ENCODE measurements around the gene VAV2.
"Not testable (repeated sequence)": the region's sequence is repeated elsewhere in the genome, so short reads cannot be mapped to it uniquely, and the experiment has no call there.

Gene VAV2

GRCh38 chr9:133932181-133932580 is 59.9 kb downstream of the VAV2 start:
- H3K4me1 ChIP-seq (ENCODE audit: control insufficient read depth, insufficient read depth, low read length, unreplicated experiment): peaks cover 16% of the 10 kb centered on the region
- no peak overlapping the region for H2AFZ ChIP-seq (ENCODE audit: low read length, unreplicated experiment)
- no peak overlapping the region for H3K4me3 ChIP-seq (ENCODE audit: low read depth, low read length)
- no peak overlapping the region for H3K27ac ChIP-seq (ENCODE audit: low read depth, low read length)
- H3K27me3 ChIP-seq (ENCODE audit: insufficient read depth, low read length): no peaks in the 10 kb centered on the region
- peaks cover 2% of the 10 kb centered on the region; the same call in 1 of the 2 replicates for H3K36me3 ChIP-seq (ENCODE audit: insufficient read depth, low read length)
- H3K79me2 ChIP-seq (ENCODE audit: control insufficient read depth, insufficient read depth, low read length, unreplicated experiment): peaks cover 13% of the 10 kb centered on the region

- Histone ChIP-seq H3K4me1 (ENCODE audit: control insufficient read depth, insufficient read depth, low read length, unreplicated experiment) (peaks cover 10% of the 10 kb centered on the region), H3K27ac (ENCODE audit: low read depth, low read length) (no peak overlapping the region), H3K36me3 (ENCODE audit: insufficient read depth, low read length) (peaks cover 2% of the 10 kb centered on the region; the same call in 1 of the 2 replicates), H2AFZ (ENCODE audit: low read length, unreplicated experiment) (no peak overlapping the region), H3K4me3 (ENCODE audit: low read depth, low read length) (no peak overlapping the region), H3K79me2 (ENCODE audit: control insufficient read depth, insufficient read depth, low read length, unreplicated experiment) (peaks cover 13% of the 10 kb centered on the region), H3K27me3 (ENCODE audit: insufficient read depth, low read length) (no peaks in the 10 kb centered on the region)
Measured at GRCh38 chr9:133930682-133931485, 61.2 kb downstream of the VAV2 start.

GRCh38 chr9:133930046-133930681 is 62.0 kb downstream of the VAV2 start:
- Histone ChIP-seq H3K27me3 (ENCODE audit: insufficient read depth, low read length) (no peaks in the 10 kb centered on the region), H3K4me1 (ENCODE audit: control insufficient read depth, insufficient read depth, low read length, unreplicated experiment) (peaks cover 3% of the 10 kb centered on the region), H3K79me2 (ENCODE audit: control insufficient read depth, insufficient read depth, low read length, unreplicated experiment) (peaks cover 13% of the 10 kb centered on the region), H3K36me3 (ENCODE audit: insufficient read depth, low read length) (peaks cover 2% of the 10 kb centered on the region; the same call in 1 of the 2 replicates), H3K4me3 (ENCODE audit: low read depth, low read length) (no peak overlapping the region), H3K27ac (ENCODE audit: low read depth, low read length) (no peak overlapping the region), H2AFZ (ENCODE audit: low read length, unreplicated experiment) (no peak overlapping the region)

DNA sequence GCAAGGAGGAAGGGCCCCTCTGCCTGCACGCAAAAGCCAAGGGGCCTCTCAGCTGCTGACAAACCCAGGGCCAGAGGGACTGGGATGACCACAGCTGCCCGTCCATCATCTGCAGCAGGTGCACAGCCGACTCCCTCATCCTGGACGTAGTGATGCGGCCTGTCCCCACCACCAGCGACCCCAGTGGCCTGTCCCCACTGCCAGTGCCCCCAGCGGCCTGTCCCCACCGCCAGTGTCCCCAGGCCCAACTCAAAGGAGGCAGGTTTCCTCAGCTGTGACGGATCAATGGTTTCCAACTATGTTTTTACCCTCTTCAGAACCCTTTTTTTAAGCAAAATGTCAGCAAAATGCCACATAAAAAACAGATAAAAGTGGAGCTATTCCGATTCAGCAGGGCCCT is 62.5 kb downstream of the VAV2 start:
- H2AFZ ChIP-seq (ENCODE audit: low read length, unreplicated experiment): no peak overlapping the region
- H3K27me3 ChIP-seq (ENCODE audit: insufficient read depth, low read length): no peaks in the 10 kb centered on the region
- no peaks in the 10 kb centered on the region for H3K4me1 ChIP-seq (ENCODE audit: control insufficient read depth, insufficient read depth, low read length, unreplicated experiment)
- no peak overlapping the region for H3K27ac ChIP-seq (ENCODE audit: low read depth, low read length)
- no peak overlapping the region for H3K4me3 ChIP-seq (ENCODE audit: low read depth, low read length)
- peaks cover 13% of the 10 kb centered on the region for H3K79me2 ChIP-seq (ENCODE audit: control insufficient read depth, insufficient read depth, low read length, unreplicated experiment)
- H3K36me3 ChIP-seq (ENCODE audit: insufficient read depth, low read length): peaks cover 2% of the 10 kb centered on the region; the same call in 1 of the 2 replicates

- H3K27ac ChIP-seq (ENCODE audit: low read depth, low read length): no peak overlapping the region
- H3K27me3 ChIP-seq (ENCODE audit: insufficient read depth, low read length): no peaks in the 10 kb centered on the region
- H3K4me3 ChIP-seq (ENCODE audit: low read depth, low read length): no peak overlapping the region
- no peak overlapping the region for H2AFZ ChIP-seq (ENCODE audit: low read length, unreplicated experiment)
- H3K4me1 ChIP-seq (ENCODE audit: control insufficient read depth, insufficient read depth, low read length, unreplicated experiment): no peaks in the 10 kb centered on the region
- peaks cover 16% of the 10 kb centered on the region for H3K79me2 ChIP-seq (ENCODE audit: control insufficient read depth, insufficient read depth, low read length, unreplicated experiment)
- H3K36me3 ChIP-seq (ENCODE audit: insufficient read depth, low read length): peaks cover 2% of the 10 kb centered on the region; the same call in 1 of the 2 replicates
Measured at GRCh38 chr9:133928248-133928764, 63.8 kb downstream of the VAV2 start.

DNA sequence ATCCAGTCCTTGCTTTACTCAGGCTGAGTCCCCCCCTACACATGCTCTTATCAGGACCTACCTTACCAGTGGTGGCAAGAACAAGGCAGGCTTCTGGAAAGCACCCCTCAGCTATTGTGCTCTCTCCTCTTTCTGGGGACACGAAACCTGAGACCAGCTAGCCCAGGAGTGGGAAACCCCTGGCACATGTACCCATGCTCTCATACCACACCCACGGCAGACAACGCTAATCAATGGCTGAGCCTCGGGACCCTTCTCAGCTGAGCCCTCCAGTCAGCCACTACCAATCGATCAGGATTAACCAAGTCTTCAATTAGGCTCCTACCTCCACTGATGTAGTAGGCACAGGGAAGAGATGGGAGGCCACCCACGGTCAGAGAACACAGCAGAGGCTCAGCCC is 65.1 kb downstream of the VAV2 start:
- H3K79me2 ChIP-seq (ENCODE audit: control insufficient read depth, insufficient read depth, low read length, unreplicated experiment): peaks cover 16% of the 10 kb centered on the region
- no peaks in the 10 kb centered on the region for H3K27me3 ChIP-seq (ENCODE audit: insufficient read depth, low read length)
- H3K27ac ChIP-seq (ENCODE audit: low read depth, low read length): no peak overlapping the region
- H3K4me3 ChIP-seq (ENCODE audit: low read depth, low read length): no peak overlapping the region
- no peak overlapping the region for H2AFZ ChIP-seq (ENCODE audit: low read length, unreplicated experiment)
- no peaks in the 10 kb centered on the region for H3K4me1 ChIP-seq (ENCODE audit: control insufficient read depth, insufficient read depth, low read length, unreplicated experiment)
- H3K36me3 ChIP-seq (ENCODE audit: insufficient read depth, low read length): peaks cover 2% of the 10 kb centered on the region; the same call in 1 of the 2 replicates

DNA sequence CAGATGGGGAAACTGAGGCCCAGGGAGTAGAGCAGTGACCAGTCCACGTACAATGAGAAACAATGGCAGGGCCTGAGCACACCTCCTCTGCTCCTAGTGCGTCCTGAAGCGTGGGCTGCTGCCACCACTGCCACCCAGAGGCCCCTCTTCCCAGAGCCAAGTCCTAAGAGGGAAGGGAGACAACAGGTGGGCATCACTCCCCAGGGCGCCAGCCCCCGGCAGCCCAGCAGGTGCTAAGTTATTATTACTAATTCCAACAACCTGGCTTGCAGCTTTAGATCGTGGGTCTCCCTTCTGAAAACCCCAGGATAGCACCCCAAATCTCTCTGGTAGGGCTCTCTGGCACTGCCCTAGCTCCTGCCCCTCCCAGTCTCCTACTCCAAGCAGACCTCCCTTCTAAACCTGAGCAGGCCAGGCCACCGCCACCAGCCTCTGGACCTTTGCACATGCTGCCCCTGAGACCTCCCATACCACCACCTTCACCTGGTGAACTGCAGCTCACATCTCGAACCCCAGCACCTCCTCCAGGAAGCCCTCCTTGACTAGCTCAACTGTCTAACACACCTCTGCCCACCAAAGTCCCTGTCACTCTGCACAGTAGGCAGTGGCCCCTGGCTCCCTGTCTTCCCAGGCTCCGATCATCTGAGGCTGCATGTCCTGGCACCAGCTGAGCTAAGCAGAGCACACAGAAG is 65.8 kb downstream of the VAV2 start:
- peaks cover 16% of the 10 kb centered on the region for H3K79me2 ChIP-seq (ENCODE audit: control insufficient read depth, insufficient read depth, low read length, unreplicated experiment)
- peaks cover 2% of the 10 kb centered on the region; the same call in 1 of the 2 replicates for H3K36me3 ChIP-seq (ENCODE audit: insufficient read depth, low read length)

GRCh38 chr9:133924453-133924852 is 67.7 kb downstream of the VAV2 start:
- H2AFZ ChIP-seq (ENCODE audit: low read length, unreplicated experiment): no peak overlapping the region
- no peak overlapping the region for H3K4me3 ChIP-seq (ENCODE audit: low read depth, low read length)
- H3K36me3 ChIP-seq (ENCODE audit: insufficient read depth, low read length): peaks cover 2% of the 10 kb centered on the region; the same call in 1 of the 2 replicates
- no peak overlapping the region for H3K27ac ChIP-seq (ENCODE audit: low read depth, low read length)
- no peaks in the 10 kb centered on the region for H3K27me3 ChIP-seq (ENCODE audit: insufficient read depth, low read length)
- H3K4me1 ChIP-seq (ENCODE audit: control insufficient read depth, insufficient read depth, low read length, unreplicated experiment): no peaks in the 10 kb centered on the region
- H3K79me2 ChIP-seq (ENCODE audit: control insufficient read depth, insufficient read depth, low read length, unreplicated experiment): peaks cover 19% of the 10 kb centered on the region

More for the DNA sequence above, 65.8 kb downstream of the VAV2 start:
- Histone ChIP-seq H3K27me3 (ENCODE audit: insufficient read depth, low read length) (no peaks in the 10 kb centered on the region), H2AFZ (ENCODE audit: low read length, unreplicated experiment) (no peak overlapping the region), H3K27ac (ENCODE audit: low read depth, low read length) (no peak overlapping the region), H3K4me3 (ENCODE audit: low read depth, low read length) (no peak overlapping the region), H3K4me1 (ENCODE audit: control insufficient read depth, insufficient read depth, low read length, unreplicated experiment) (no peaks in the 10 kb centered on the region)

DNA sequence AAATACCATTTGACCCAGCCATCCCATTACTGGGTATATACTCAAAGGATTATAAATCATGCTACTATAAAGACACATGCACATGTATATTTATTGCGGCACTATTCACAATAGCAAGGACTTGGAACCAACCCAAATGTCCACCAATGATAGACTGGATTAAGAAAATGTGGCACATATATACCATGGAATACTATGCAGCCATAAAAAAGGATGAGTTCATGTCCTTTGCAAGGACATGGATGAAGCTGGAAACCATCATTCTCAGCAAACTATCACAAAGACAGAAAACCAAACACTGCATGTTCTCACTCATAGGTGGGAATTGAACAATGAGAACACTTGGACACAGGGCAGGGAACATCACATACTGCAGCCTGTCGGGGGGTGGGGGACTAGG is 68.5 kb downstream of the VAV2 start:
- H3K36me3 ChIP-seq (ENCODE audit: insufficient read depth, low read length); H2AFZ ChIP-seq (ENCODE audit: low read length, unreplicated experiment); H3K27me3 ChIP-seq (ENCODE audit: insufficient read depth, low read length); H3K4me1 ChIP-seq (ENCODE audit: control insufficient read depth, insufficient read depth, low read length, unreplicated experiment); H3K27ac ChIP-seq (ENCODE audit: low read depth, low read length); H3K4me3 ChIP-seq (ENCODE audit: low read depth, low read length): not testable (repeated sequence)
- peaks cover 20% of the 10 kb centered on the region for H3K79me2 ChIP-seq (ENCODE audit: control insufficient read depth, insufficient read depth, low read length, unreplicated experiment)

DNA sequence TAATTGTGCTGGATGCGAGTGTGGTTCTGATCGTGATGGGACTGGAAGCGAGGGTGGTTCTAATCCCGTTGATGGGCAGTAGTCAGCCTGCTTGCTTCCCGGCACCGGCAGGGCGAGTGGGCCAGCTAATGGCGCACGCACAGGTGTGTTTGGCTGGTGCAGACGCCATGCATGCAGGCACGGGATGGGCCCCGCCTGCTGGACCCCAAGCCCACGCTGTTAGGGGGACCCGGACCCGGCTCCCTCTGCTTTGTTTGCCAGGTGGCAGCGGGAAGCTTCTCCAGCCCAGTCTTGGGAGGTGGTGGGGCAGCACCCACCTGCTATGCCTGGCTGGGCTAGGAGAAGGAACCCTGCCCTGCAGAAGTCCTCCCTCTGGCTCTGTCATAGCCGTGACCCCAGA is 70.3 kb downstream of the VAV2 start:
- Histone ChIP-seq H3K4me1 (ENCODE audit: control insufficient read depth, insufficient read depth, low read length, unreplicated experiment) (no peaks in the 10 kb centered on the region), H3K79me2 (ENCODE audit: control insufficient read depth, insufficient read depth, low read length, unreplicated experiment) (peaks cover 13% of the 10 kb centered on the region), H2AFZ (ENCODE audit: low read length, unreplicated experiment) (no peak overlapping the region), H3K27ac (ENCODE audit: low read depth, low read length) (no peak overlapping the region), H3K27me3 (ENCODE audit: insufficient read depth, low read length) (no peaks in the 10 kb centered on the region), H3K36me3 (ENCODE audit: insufficient read depth, low read length) (no peaks in the 10 kb centered on the region), H3K4me3 (ENCODE audit: low read depth, low read length) (no peak overlapping the region)
